Activated T-helper 1 cell treated with Interleukin-2 at 50 U/mL for 16 hours (primary cell): ENCODE measurements around the gene EVC.
"Not testable (repeated sequence)": the region's sequence is repeated elsewhere in the genome, so short reads cannot be mapped to it uniquely, and the experiment has no call there.

ENCODE experiments used
- DNase-seq: peaks from one replicate; pipeline ENCODE4 v3.0.0-alpha.2; 2020; ENCODE audit warnings: low read depth

The EVC gene

DNA sequence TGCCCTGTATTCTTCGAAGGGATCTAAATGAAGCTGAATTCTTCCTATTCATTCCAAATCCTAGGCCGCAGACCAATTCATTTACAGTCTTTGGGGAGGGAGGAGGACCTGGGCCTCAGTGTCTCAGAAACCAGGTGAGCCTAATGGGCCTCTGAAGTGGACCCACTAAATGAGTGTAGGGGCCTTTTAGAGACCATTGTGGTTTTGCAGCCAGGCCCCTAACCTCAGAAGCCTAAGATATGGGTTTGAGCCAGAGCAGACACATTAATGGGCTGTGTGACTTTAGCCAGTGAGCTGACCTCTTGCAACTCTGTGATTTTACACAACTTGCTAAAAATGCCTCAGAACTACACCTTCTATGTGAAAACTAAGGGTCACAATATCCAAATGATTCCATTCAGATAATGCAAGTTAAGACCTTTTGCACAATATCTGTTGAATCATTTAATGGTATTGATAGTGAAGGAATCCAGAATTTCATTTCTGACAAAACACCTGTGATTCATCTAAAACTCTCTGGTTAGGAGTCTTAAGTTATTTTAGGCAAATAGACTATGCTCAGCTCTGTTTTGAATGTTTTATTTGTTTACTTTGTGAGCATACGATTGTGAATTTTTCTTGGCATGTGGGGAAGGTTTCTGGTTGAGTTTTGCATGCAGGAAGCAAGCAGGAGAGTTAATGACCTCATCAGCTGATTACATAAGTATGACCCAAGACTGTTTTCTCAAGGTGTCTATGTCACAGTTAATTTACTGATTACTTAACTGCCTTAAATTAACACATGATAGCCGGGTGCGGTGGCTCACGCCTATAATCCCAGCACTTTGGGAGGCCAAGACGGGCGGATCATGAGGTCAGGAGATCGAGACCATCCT lies 75.0 kb downstream of the EVC start:
- DNase-seq: no peak

DNA sequence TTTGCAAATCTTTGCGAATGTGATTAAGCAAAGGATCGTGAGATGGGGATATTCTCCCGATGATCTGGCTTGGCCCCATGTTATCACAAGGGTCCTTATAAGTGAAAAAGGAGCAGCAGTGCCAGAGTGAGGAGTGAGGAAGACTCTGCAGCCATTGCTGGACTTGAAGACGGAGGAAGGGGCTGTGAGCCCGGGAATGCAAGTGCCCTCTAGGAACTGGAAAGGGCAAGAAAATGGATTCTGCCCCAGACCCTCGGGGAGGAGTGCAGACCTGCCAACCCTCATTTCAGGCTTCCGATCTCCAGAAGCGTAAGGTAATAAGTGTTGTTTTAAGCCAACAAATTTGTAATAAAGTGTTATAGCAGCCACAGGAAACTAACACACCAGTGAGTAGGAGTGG lies 76.3 kb downstream of the EVC start:
- DNase-seq: no peak

DNA sequence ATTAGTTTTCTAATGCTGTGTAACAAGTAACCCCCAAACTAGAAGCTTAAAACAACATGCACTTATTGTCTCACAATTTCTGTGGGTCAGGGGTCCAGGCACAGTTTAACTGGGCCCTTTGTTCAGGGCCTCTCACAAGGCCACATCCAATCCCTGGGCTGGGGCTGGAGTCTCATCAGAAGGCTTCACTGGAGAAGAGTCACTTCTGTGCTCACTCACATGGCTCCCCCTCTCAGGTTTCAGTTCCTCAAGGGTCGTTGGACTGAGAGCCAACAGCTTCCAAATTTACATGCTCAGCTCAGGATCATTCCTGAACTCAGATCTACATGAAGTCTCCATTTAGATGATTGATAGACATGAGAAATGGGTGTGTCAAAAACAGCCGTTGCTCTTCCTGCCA lies 77.1 kb downstream of the EVC start:
- no peak for DNase-seq

DNA sequence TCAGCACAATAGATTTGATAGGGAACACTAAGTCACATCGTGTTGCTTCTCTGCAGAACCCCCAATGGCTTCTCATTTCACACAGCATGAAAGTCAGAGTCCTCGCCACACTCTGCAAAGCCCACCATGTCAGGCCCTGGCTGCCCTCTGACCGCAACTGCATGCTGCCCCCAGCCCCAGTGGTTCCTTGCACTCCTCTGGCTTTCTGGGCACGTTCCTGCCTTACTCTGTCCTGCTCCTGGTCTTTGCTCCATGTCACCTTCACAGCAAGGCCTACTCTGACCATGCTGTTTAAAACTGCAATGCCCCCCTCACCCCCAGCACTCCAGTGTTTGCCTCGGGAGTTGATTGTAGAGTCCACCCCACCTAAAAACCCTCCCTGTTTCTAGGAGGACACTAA lies 78.1 kb downstream of the EVC start:
- no peak for DNase-seq

DNA sequence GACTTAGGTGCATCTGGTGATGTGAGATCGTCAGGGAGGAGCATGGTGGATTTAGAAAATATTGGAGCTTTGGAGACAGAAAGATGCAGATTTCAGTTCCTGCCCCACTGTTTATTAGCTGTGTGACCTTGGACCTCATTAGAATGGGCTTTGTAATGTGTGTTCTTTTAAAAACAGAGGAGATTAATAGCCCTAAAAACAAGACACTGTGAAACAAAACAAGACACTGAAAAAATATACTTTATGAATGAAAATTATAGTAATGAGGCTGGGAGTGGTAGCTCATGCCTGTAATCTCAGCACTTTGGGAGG lies 79.5 kb downstream of the EVC start:
- no peak for DNase-seq

DNA sequence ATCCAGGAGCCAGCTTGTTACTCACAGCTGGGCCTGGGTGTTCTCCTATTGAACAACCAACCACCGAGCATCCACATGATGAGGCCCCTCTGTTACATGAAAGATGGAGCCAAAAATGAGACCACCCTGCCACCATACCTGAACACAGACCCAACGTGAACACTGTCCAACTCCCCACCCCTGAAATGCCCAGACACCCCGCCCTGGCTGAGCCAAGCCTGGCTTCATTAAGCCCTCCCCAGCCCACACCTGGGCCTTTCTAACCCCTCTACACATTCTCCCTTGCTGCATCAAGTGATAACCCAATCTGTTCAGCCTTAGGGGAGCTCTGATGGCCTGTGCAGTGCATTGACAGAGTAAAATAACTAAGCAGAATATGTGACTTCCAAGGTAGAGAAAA lies 80.7 kb downstream of the EVC start:
- DNase-seq: no peak

DNA sequence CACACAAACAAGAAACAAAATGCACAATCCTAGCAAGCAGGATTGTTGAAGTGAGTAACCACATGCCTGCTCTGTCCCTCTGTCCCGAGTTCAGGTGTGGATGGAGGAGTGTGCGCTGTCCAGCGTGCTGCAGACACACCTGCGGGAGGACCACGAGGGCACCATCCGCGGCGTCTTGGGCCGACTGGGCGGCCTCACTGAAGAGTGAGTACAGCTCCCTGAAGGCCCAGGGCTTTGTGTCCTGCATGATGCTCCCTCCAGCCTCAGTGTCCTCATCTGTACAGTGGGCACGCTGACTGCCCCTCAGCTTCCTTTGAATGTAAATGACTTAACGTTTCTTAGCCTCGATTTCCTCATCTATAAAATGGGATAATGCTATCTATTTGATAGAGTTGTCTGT lies 82.5 kb downstream of the EVC start:
- no peak for DNase-seq

DNA sequence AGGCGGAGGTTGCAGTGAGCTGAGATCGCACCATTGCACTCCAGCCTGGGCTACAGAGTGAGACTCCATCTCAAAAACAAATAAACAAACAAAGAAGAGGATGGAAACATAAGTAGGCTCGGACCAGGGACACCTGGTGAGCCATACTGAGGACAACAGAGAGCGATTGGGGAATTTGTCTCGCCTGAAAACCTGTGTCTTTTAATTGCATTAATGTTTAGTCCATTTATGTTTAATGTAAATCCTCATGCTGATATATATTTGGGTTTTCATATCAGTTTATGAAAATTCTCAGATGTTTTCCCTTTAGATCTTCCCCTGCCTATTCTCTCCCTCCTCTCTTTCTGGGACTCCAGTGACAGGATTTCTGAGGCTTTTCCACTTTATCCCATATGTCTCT lies 84.6 kb downstream of the EVC start:
- no peak for DNase-seq

DNA sequence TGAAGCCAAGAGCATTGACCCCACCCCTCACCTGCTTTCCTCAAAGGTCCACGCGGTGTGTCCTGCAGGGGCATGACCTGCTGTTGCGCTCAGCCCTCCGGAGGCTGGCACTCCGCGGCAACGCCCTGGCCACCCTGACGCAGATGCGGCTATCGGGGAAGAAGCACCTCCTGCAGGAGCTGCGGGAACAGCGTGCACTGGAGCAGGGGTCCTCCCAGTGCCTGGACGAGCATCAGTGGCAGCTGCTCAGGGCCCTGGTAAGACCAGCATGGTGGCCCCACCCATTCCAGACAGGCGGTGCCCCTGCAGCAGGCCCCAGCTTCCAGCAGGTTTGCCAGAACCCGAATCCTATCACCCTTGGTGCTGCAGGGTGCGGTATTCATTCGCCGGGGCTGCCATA lies 86.0 kb downstream of the EVC start:
- no peak for DNase-seq

DNA sequence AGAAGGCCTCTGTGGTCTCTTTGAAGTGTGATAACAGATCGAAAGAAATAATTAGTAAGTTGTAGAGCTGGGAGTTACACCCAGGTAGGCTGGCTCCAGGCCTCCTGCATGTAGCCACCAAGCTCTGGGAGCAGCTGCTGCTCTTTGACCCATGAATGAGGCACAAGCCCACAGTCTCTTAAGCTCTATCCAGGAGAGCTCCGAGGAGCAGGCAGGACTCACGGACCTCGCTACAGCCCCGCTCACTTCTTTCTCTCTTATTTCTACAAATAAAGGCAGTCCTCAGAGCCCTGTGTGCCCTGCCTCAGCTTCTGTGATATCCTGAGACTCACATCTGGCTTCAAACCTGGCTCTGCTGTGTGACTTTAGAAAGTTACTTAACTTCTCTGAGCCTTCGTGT lies 86.9 kb downstream of the EVC start:
- DNase-seq: no peak

DNA sequence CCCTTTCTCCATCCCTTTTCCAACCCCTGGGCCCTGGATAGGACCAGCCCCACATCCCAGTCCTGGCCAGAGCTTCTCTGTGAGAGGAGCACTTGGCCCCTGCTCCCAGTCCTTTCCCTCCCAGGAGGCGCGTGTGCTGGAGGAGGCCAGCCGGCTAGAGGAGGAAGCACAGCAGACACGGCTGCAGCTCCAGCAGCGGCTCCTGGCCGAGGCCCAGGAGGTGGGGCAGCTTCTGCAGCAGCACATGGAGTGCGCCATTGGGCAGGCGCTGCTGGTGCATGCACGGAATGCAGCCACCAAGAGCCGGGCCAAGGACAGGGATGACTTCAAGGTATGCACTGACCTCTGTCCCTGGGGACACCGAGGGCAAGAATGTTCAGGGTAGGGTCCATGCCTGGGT lies 87.5 kb downstream of the EVC start:
- no peak for DNase-seq

DNA sequence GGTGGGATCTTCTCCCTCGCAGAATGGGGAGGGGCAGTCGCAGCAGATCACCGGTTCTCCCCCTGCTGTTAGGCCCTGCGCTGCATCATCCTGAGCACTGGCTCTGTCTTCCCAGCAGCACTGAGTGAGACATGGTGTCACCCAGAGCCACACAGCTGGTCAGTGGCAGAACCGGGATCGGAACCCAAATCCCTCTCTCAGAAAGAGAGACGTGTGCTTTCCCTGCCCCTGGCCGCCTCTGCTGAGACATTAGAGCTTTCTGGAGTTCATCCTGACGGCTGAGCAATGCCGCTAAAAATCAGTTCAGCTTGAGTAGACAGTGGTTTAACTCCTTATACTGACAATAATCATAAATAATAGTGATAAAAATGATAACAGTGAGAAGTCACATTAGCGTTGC lies 87.9 kb downstream of the EVC start:
- DNase-seq: no peak

DNA sequence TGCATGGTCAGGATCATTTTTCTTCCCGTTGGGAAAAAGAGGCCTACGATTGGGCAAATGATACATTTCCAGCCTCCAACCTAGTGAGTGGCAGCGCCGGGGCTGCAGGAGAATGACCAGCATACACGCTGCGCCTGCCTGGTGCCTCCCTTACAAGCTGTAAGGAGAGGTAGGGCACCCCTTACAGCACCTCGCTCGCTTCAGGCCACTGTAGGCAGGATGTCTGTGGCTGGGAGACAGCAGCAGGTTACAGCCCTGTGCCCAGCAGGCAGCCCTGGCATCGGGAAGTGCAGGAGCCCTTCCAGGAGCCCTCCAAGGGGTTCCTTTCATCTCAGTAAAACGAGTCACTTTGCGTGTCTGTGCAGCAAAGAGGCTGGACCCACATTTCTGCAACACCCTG lies 88.4 kb downstream of the EVC start:
- DNase-seq: no peak

DNA sequence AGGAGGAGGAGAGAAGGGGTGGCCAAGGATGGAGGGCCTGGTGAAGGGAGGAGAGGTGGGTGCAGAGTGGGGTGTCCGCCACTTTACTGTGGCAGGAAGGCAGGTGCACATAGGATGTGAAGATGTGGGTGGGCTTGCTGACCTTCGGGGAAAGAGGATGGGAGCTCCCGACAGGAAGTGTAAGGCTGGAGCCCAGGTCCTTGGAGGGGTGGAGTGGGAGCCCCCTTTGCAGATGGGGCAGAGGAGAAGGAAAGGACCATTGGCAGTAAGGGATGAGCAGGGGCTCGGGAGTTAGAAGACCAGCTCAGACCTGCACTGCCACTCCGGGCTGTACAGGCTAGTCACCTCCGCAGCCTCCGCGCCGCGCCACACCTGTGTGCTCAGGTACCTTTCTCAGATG lies 89.5 kb downstream of the EVC start:
- no peak for DNase-seq

DNA sequence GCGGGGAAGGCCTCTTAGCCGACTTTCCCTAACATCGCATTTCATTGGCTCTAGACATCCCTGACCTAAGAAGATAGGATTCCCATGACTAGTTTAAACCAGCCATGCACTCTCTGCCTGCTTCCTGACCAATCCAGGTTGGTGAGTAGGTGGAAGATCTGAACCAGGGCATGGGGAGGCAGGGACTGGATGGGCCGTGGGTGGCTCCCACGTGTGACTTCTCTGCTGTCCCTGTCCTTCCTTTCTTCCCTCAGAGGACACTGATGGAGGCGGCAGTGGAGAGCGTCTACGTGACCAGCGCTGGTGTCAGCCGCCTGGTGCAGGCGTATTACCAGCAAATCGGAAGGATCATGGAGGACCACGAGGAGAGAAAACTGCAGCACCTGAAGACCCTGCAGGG lies 90.7 kb downstream of the EVC start:
- DNase-seq: no peak

DNA sequence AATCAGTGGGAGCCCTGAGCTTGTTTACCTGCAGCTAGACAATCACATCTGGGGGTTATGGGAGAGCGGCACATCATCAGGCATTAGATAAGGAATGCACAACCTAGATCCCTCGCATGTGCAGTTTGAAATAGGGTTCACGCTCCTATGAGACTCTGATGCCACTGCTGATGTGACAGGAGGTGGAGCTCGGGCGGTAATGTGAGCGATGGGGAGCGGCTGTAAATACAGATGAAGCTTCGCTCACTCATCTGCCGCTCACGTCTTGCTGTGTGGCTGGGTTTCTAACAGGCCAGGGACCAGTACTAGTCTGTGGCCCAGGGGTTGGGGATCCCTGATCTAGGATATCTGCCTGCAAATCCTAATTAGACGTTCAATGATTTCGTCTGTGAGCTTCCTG lies 91.6 kb downstream of the EVC start:
- DNase-seq: no peak

DNA sequence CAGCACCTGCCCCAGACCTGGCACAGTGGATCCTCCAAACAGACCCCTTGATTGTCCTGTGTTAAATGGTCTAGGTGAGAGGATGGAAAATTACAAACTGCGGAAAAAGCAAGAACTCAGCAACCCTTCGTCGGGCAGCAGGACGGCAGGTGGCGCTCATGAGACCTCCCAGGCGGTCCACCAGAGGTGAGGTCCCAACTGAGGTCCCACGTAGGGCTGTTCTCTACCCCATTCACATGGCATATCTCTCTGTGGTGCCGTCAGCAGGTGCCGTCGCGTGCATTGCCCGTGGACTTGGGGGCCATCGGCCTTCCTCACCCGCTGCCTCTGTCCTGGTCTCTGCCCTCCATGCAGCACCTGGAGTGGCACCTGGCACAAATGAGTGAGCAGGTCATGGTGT lies 93.7 kb downstream of the EVC start:
- DNase-seq: no peak

DNA sequence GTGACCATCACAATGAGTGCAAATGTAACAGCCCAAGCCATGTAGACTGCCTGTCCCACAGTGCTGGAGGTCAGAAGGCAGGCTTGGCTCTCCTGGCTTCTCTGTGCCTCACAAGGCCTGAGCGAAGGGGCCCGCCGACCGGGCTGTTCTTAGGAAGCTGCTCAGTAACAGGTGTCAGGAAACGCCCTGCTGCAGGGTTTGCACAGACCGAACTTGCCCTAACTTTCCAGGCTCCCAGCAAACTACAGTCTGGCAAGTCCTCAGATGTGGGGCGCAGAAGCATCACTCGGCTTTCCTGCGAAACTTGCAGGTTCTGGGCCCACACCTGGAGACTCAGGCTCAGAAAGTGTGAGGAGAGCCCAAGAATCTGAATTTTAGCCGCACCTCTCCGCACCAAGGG lies 94.3 kb downstream of the EVC start:
- no peak for DNase-seq

DNA sequence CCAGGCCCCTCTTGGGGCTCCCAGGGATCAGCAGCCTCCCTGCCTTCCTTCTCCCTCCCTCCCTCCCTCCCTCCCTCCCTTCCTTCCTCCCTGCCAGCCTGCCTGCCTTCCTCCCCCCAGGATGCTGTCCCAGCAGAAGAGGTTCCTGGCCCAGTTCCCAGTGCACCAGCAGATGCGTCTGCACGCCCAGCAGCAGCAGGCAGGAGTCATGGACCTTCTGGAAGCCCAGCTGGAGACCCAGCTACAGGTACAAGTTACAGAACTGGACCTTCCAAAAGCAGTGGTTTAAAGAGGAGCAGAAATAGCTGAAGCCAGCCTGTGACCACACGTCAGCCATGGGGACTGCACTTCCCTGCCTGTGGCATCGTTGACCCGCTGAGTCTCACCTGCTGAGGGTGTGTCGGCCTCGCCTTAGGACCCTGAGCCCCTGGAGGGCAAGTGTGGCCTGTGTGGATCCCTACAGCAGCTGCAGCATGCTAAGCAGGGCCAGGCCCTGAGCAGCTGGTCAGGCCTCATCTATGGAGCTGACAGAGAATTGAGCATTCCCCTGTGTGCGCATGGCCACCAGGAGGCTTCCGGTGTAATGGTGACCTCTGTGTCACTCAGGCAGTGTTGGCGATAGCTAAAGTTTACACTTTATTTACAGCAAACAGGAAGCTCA lies 97.2 kb downstream of the EVC start:
- DNase-seq: no peak

DNA sequence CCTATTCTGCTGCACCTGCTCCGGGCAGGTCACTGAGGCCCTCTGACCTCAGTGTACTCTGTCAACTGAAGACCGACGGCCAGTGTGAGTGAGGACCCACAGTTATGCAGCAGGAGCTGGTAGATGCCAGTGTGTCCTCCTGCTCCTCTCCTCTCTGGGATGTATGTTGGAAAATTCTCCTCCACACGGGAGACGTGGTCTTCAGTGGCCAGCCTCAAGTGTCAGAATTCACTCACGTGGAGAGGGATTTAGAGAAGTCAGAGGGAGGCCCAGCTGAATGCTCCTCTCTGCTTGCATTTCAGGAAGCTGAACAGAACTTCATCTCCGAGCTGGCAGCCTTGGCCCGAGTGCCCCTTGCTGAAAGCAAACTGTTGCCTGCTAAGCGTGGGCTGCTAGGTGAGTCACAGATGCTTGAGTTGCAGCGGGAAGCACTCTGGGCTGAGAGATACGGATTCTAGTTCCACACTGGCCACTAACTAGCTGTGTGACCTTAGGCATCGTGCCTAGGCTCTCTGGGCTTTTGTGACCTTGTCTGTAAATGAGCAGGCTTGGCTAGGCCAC lies 98.3 kb downstream of the EVC start:
- DNase-seq: no peak

DNA sequence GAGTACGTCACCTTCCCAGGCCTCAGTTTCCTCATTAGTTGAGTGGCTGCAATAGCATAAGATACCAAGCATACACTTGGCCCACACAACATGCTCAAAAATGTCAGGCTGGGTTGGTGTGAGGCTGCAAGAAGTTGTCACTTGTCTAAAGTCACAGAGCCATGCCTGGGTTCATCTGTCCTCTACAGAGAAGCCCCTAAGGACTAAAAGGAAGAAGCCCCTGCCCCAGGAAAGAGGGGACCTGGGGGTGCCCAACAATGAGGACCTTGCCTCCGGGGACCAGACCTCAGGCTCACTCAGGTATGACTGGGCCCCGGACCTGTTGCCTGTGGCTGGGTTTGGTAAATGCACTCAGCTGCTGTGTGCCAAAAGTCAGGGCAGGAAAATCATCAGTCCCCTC lies 99.2 kb downstream of the EVC start:
- no peak for DNase-seq

DNA sequence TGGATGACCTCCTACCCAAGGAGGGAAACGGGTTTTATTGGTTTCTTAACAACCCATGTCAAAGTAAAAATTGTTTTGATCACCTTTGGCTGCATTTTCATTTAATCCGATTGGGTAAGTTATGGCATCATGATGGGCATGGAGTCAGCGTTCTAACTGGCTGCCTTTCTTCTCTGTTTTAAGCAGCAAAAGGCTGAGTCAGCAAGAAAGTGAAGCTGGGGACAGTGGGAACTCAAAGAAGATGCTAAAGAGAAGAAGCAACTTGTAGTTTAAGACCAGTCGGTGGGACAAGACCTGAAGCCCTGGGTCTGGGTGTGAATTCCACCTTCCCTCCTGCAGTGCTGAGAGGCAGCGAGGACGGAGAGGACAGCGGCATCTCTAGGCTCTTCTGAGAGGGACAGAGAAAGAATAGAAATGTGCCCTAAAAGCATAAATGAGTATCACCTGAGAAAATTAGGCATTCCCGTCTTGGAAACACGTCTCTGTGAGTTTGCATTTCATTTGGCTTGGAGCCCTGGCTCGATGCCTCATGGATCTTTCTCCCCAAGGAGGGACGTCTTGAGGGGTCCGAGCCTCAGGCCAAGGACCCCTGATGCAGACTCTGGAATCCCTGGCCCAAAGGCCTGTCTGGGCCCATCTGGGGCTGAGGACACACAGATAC lies 99.9 kb downstream of the EVC start:
- DNase-seq: no peak

DNA sequence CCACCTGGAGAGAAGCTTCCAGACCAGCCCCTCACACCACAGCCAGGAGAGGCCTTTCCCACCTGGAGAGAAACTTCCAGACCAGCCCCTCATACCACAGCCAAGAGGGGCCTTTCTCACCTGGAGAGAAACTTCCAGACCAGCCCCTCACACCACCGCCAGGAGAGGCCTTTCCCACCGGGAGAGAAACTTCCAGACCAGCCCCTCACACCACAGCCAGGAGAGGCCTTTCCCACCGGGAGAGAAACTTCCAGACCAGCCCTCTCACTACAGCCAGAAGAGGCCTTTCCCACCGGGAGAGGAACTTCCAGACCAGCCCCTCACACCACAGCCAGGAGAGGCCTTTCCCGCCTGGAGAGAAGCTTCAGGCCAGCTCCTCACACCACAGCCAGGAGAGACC lies 101.1 kb downstream of the EVC start:
- not testable (repeated sequence) for DNase-seq
